ENCODE results near the gene ADAM12.

The ADAM12 gene

GRCh38 chr10:126083009-126083408 is 305.3 kb downstream of the ADAM12 start:
- CTCF ChIA-PET = no interaction called here
- no peak for TF ChIP-seq ELF4 (IDR thresholded peaks at IDR 0.05)
- TF ChIP-seq FOXM1 (IDR thresholded peaks at IDR 0.05; ENCODE audit: borderline replicate concordance) = no peak
- TF ChIP-seq L3MBTL2 (conservative IDR thresholded peaks at IDR 0.05) = no peak
- TF ChIP-seq TARDBP (IDR thresholded peaks at IDR 0.05) = no peak
- no peak for TF ChIP-seq HDGF (IDR thresholded peaks at IDR 0.05; ENCODE audit: borderline replicate concordance)
- no peak for TF ChIP-seq FOXK2 (IDR thresholded peaks at IDR 0.05)
- no peak for TF ChIP-seq SP1 (IDR thresholded peaks at IDR 0.05)
- POLR2A ChIA-PET = no interaction called here
- no peak for DNase-seq (ENCODE audit: extremely low spot score)

GRCh38 chr10:126081841-126082466 is 306.3 kb downstream of the ADAM12 start:
- POLR2A ChIA-PET = no interaction called here
- DNase-seq (ENCODE audit: extremely low spot score) = no peak
- TF ChIP-seq BHLHE40 (IDR thresholded peaks at IDR 0.05; ENCODE audit: borderline replicate concordance) = no peak
- CTCF ChIA-PET = interaction anchor here (0.6 kb wide), 2 partner anchors 12 to 177 kb away, joined by 3 to 5 read pairs; no protein-coding TSS in a partner anchor

DNA sequence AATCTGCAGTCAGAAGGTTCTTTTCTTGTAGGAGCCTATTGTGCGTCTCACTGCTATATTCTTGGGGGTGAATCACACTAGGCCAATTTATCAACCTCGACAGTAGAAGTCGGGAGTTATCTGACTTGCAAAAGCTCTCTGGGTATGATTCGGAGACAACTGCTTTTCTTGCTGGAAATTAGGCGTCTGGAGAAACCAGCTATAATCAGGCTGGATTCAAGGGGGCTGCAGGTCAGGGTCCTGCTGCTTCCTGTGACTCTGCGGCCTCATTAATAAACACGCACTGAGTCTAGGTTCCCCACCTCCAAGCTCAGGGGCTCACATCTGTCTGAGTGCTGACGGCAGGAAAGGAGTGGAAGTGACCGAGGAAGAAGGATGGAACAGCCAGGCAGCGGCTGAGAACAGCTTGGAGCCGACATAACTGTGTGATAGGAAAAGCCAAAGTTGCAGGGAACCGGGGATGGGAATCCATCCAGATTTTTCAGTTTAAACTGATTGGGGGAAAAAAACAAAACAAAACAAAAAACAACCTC is 307.3 kb downstream of the ADAM12 start:
- no peak for DNase-seq (ENCODE audit: extremely low spot score)
- POLR2A ChIA-PET = no interaction called here
- TF ChIP-seq ZNF384 (IDR thresholded peaks at IDR 0.05) (no peak), ELF4 (IDR thresholded peaks at IDR 0.05) (no peak), FOXK2 (IDR thresholded peaks at IDR 0.05) (no peak), L3MBTL2 (conservative IDR thresholded peaks at IDR 0.05) (no peak), PKNOX1 (IDR thresholded peaks at IDR 0.05) (no peak), HDGF (IDR thresholded peaks at IDR 0.05; ENCODE audit: borderline replicate concordance) (no peak), TARDBP (IDR thresholded peaks at IDR 0.05) (no peak), BHLHE40 (IDR thresholded peaks at IDR 0.05; ENCODE audit: borderline replicate concordance) (no peak), LEF1 (IDR thresholded peaks at IDR 0.05; ENCODE audit: borderline replicate concordance) (no peak), SP1 (IDR thresholded peaks at IDR 0.05) (no peak), FOXM1 (IDR thresholded peaks at IDR 0.05; ENCODE audit: borderline replicate concordance) (no peak), FOXA1 (IDR thresholded peaks at IDR 0.05) (no peak), ARNT (IDR thresholded peaks at IDR 0.05) (no peak), NFRKB (IDR thresholded peaks at IDR 0.05) (no peak)
- CTCF ChIA-PET = interaction anchor here (0.6 kb wide), 1 partner anchor 223 kb away, joined by 3 read pairs; no protein-coding TSS in a partner anchor

DNA sequence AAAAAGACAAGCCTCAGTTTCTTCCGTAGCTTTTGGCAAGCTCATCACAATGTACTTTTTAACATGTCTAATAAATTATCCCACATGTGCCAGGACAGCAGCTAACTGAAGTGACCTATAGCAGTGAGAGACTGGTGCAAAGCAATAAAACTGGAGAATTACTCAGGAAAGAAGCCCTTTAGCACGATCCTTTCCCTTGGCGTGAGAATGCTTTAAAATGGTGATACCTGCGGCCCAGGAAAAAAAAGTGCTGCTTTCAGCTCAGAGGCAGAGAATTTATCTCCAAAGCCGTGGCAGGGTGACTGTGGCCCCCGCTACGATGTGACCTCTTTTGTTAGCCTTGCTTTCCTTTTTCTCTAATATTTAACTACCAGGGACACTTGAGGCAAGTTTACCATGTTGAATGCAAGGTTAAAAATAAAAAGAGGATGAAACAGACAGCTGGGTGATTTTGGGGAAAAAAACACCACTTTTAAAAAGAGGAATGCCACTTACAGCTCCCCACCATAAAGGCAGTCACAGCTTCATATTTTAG is 307.9 kb downstream of the ADAM12 start:
- DNase-seq (ENCODE audit: extremely low spot score) = no peak
- CTCF ChIA-PET = no interaction called here
- POLR2A ChIA-PET = no interaction called here
- TF ChIP-seq SP1 (IDR thresholded peaks at IDR 0.05) = no peak
- no peak for TF ChIP-seq CTBP1 (IDR thresholded peaks at IDR 0.05; ENCODE audit: borderline replicate concordance)
- TF ChIP-seq BHLHE40 (IDR thresholded peaks at IDR 0.05; ENCODE audit: borderline replicate concordance) = no peak

GRCh38 chr10:126075009-126075408 is 313.3 kb downstream of the ADAM12 start:
- DNase-seq (ENCODE audit: extremely low spot score) = no peak
- TF ChIP-seq SUZ12 (IDR thresholded peaks at IDR 0.05) (no peak), SP1 (IDR thresholded peaks at IDR 0.05) (no peak), HDGF (IDR thresholded peaks at IDR 0.05; ENCODE audit: borderline replicate concordance) (no peak), CTBP1 (IDR thresholded peaks at IDR 0.05; ENCODE audit: borderline replicate concordance) (no peak), FOXA1 (IDR thresholded peaks at IDR 0.05) (no peak), NFRKB (IDR thresholded peaks at IDR 0.05) (no peak), PKNOX1 (IDR thresholded peaks at IDR 0.05) (no peak), ZNF384 (IDR thresholded peaks at IDR 0.05) (no peak), BHLHE40 (IDR thresholded peaks at IDR 0.05; ENCODE audit: borderline replicate concordance) (no peak), LEF1 (IDR thresholded peaks at IDR 0.05; ENCODE audit: borderline replicate concordance) (no peak), ARNT (IDR thresholded peaks at IDR 0.05) (no peak), FOXK2 (IDR thresholded peaks at IDR 0.05) (no peak), L3MBTL2 (conservative IDR thresholded peaks at IDR 0.05) (no peak), FOXM1 (IDR thresholded peaks at IDR 0.05; ENCODE audit: borderline replicate concordance) (no peak), TARDBP (IDR thresholded peaks at IDR 0.05) (no peak)
- ChIA-PET POLR2A (no interaction called here), CTCF (no interaction called here)

GRCh38 chr10:126074291-126074690 is 314.0 kb downstream of the ADAM12 start:
- CTCF ChIA-PET = no interaction called here

More at GRCh38 chr10:126074291-126074690, 314.0 kb downstream of the ADAM12 start:
- POLR2A ChIA-PET = no interaction called here
- DNase-seq (ENCODE audit: extremely low spot score) = no peak
- TF ChIP-seq ELF4 (IDR thresholded peaks at IDR 0.05) (no peak), TARDBP (IDR thresholded peaks at IDR 0.05) (no peak), CTBP1 (IDR thresholded peaks at IDR 0.05; ENCODE audit: borderline replicate concordance) (no peak), FOXA1 (IDR thresholded peaks at IDR 0.05) (no peak), ZNF384 (IDR thresholded peaks at IDR 0.05) (no peak), ARNT (IDR thresholded peaks at IDR 0.05) (no peak), NFRKB (IDR thresholded peaks at IDR 0.05) (no peak), LEF1 (IDR thresholded peaks at IDR 0.05; ENCODE audit: borderline replicate concordance) (no peak), L3MBTL2 (conservative IDR thresholded peaks at IDR 0.05) (no peak), SP1 (IDR thresholded peaks at IDR 0.05) (no peak), PKNOX1 (IDR thresholded peaks at IDR 0.05) (no peak)
